Stimulated activated CD4-positive, alpha-beta T cell treated with anti-CD3 and anti-CD28 coated beads, Interleukin-15, amount 100 ng/mL, for 24 hours (primary cell): Measurements from ENCODE around the gene COL27A1.

ENCODE experiments used
- DNase-seq: peaks from one replicate; pipeline ENCODE4 v3.0.0-alpha.2; 2020

Gene COL27A1

DNA sequence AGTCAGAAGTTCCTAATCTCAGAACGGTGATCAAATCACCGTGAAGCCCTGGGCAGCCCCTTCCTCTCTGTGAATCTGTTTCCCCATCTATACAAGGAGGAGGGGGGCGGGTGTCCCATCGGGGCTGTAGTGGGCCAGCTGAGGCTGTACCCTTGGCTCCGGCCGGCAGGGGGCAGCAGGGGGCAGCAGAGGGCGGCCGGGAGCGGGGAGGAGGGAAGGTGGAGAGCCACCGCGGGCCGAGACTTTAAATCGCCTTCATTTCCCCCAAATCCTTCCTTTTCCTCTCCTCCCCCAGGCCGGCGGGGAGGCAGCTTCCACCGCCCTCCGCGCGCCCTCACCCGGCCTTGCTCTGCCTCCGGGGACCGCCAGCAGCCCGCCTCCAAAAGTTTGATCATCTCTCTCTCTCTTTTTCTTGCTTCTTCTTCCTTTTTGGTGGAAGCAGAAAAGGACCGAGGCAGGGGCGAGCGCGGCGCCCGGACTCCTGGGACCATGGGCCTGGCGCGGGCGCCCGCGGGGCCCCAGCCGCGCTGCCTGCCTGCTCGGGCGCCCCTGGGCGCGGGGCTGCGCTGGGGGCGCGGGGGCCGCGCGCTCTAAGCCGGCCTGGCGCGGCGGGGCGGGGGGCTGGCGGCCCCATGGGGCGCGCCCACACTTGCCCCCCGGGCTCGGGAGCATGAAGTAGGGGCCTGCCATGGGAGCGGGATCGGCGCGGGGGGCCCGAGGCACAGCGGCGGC lies at the start of gene COL27A1:
Gene COL27A1 (plus strand): TSS at position 275 of the 732 bp plus-strand sequence. CDS start 414 bp downstream, at position 689.
- DNase-seq: peak; percentile 90

DNA sequence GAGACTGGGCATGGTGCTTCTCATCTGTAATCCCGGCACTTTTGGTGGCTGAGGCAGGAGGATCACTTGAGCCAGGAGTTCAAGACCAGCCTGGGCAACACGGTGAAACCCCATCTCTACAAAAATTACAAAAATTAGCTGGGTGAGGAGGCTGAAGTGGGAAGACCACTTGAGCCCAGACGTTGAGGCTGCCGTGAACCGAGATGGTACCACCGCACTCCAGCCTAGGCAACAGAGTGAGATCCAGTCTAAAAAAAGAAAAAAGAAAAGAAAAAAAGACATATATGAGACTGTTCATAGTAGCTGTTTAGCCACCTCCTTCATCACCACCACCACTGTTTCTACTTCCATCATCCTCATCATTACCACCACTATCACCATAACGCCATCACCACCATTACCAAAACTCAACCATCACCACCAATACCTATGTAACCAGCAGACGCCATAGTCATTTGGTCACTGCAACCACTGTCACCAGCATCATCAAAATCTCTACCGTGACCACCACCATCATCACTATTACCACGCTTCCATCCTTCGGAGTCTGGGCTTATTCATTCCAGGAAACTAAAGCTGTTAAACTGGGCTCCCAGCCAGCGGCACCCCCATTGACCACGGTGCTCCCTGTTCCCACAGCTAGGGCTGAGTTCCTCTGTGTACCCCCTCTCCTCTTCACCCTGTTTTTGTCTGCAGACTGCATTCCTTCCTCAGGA lies 47.9 kb upstream of the COL27A1 start:
- no peak for DNase-seq

DNA sequence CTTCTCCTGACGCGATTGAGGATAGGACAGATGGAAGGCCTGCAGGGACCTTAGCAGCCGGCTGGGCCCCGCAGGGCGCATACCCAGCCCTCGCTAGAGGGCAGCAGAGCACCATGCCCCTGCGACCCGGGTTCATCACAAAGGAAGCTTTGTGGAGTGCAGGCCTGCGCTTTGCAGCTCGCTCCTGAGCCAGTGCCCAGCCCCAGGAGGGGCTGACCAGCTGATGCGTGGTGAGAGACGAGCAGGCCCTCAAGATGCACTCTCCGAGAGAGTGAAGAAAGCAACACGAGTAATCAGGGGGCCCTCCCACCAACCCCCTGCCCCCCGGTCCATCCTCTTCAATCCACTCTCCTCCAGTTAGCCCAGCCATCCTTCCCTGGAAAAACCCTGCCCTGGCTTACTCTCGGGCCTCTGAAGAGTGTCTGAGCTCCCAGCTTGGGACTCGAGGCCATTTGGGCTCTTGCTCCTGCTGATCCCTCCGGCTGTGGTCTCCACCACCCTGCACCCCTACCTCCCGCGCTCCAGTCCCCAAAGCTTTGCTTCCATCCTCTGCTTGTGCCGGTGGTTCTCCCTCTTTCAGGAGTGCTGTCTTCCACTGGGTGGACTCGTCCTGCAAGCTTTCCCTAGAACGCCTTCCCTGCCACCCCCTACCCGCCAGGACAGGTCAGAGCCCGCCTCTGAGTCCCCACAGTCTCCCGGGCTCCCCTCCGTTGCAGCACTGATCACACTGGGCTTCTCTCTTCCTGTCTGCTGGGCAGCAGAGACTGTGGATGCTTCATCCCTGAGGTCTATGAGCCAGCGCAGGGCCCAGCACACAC lies 47.1 kb upstream of the COL27A1 start:
- DNase-seq: peak; percentile 76

DNA sequence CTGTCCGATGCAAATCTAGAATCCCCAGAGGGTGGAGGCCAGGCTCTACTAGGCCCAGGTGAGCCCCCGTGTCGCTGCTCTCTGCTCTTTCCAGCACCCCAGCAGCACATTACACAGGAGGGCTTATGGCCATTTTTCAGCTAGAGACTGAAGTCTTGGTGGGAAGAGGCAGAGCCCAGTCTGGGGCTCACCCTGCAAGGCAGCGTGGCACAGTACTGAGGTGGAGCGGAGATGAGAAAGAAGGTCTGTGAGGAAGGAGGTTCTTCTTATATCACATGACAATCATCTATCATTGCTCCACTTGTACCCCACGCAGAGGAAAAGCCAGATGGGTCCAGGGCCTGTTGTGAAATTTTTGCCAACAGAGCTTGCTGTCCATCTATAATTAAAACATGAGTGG lies 46.2 kb upstream of the COL27A1 start:
- no peak for DNase-seq

DNA sequence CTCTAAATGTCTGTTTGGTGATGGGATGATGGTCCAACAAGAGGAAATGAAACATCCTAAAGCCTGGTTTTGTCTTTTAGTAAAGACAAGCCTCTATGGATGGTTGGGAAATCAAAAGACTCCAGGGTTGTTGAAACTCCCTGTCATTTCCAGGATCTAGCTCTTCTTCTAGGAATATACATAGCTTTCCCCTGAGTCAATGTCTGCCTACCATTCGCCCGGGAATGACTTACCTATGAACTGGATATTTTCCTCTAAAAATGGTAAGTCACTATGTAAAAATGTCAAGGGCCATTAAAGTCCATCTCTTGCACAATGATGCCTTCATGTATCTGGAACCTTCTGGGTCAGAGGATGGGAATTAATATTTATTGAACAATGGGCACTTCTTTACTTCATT lies 45.2 kb upstream of the COL27A1 start:
- no peak for DNase-seq

DNA sequence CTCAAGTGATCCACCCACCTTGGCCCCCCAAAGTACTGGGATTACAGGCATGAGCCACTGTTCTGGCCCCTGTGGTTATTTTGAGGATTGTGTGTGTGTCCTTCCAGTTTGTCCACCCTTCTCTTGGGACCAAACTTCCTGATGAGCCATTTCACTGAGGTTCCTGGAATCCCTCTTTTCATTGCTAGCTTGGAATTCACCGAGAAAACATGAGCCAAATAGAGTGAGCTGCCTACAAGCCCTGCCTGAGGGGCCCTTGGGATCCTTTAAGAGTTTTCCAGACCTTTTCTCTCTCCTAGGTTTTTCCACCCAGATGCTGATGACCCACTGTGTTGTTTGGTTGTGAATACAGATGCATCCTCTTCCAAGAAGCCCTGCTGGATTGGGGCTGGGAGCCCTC lies 43.0 kb upstream of the COL27A1 start:
- no peak for DNase-seq

DNA sequence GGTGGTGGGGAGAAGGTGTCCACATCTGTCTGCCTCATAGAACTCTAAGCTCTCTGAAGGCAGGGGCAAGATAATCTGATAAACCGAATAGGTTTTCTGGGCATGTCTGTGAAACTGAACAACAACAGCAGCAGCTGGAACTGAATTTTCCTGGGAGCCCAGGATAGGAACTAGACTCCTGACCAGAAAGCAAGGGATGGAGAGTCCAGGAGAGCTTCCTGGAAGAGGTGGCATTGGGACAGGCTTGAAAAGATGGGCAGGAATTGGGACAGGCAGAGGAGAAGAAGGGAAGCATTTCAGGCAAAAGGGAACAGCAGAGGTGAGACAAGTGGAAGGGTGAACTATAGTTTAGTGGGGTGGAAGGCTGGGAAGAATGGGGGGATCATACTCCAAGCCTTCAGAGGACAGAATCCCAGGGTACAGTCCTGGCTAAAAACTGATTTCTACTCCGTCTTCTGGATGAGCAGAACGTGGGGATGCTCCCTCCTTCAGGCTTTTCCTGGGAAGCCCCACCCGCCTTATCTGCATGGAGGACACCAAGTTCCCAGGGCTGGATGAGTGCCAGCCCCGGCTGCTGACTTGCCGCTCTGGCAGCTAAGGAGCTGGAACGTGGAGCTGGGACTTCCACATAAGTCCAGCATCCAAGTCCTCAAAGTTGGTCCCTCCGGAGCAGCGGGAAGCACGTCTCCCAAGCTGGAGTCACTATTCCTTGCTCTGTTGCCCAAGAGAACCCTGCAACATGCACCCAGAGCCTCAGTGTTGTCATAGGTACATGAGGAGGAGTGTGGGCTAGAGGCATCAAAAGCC lies 42.4 kb upstream of the COL27A1 start:
- DNase-seq: no peak

DNA sequence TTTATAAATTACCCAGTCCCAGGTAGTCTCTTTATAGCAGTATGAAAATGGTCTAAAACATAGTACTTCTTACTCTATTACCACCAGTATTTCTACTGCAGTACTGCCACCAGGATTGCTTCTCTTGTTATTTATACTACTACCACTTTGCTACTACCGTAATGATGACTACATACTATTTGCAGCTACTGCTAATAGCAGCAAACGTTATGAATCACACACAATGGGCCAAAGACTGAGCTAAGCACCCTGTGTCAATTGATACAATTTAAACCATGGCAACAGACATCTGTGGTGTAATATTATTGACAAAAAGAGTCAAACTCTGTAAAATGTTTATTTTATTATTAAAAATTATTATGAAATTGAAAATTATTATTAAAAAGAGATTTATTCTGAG lies 41.0 kb upstream of the COL27A1 start:
- DNase-seq: no peak

DNA sequence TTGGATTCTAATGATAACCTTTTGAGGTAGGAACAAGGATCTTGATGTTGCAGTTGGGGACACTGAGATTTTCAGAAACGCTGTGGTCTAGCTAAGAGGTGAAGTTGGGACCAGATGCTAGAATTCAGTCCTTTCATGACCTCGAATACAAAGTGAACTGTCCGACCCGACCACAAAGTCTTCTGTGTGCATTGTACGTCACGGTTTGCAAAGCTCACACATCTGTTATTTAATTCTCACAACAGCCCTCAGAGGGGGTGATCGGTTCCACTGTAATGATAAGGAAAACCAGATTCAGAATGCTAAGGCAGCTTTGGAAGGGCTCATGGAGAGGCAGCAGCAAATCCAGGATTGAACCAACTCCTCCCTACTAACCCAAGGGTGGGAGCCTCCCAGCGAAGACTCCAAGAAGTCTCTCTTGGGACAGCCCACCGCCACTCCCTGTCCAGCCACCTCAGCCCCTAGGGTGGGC lies 39.6 kb upstream of the COL27A1 start:
- no peak for DNase-seq

DNA sequence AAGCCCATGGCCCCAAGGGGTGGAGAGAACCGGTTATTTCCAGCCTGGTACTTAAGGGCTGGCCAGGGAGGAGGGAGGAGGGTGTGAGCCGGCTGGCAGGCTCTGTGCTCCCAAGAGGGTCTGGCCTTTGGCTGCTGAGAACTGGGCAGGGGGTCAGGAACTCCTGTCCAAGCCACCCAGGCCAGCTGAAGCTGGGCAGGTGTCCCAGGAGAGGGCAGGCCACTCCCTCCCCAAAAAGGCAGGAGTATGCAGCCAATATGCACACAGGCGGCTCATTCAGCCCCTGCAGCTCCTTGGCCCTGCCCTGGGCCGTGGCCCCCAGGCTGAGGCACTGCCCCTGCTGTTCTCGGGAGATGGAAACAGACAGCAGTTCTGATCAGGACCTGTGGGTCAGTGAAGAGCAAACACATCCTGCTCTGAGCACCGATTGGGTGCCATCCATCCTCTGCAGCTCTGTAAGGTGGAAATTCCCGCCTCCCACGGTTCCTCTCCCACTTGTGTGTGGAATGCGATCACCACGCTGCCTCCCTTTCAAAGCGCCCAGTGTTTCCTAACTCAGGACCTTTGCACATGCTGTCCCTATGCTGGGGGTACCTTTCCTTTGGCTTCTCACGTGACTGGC lies 39.1 kb upstream of the COL27A1 start:
- no peak for DNase-seq

DNA sequence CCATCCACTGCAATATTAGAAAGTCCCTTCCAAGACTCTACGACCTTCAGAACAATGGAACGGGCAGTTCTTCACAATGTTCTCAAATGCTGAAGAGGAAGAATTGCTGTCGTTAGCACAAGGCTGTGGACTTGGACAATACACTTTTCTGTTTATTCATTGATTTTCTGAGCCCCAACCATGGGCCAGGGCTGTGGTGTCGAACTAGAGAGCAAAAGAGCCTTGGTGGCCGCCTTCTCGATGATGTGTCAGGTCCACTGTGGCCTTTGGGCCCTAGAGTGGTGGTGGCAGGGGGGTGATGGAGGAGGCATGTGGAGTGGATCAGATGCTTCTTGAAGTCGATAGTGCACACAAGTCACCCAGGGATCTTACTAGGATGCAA lies 37.7 kb upstream of the COL27A1 start:
- DNase-seq: no peak

DNA sequence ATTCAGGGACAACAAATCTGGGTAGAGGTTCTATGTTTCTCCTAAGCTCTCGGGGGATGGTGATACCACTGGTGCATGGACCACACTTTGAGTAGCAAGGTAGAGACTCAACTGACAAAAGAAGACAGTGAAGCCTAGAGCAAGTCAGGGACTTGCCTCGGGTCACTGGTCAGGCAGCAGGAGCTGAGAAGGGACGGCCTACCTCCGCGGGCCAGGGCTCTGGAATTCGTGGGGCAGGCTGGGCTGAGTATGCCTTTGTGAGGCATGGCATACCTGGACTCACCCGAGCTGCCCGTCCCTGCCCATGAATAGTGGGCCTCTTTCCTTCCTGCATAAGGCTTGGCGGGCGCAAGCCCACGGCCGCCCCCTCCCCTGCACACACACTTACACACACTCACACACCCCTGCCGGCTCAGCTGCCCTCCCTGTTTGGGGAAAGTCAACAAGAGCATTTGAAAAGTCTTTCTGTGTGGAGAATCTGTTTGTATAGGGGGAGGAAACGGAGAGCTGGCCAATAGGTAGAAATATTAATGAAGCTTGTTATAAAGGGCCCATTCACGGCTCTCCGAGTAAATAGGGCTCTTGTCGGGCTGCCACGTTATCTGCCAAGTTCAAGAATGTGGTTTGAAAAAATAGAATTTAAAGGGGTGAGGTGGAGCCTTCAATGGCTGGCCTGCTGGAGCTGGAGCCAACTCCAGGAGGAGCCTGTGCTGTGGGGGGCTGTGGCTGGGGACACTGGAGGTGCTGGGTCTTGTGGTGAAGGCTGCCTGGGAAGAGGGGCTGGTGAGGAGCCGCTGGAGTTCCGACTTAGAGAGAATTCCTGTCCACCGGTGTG lies 37.1 kb upstream of the COL27A1 start:
- no peak for DNase-seq

DNA sequence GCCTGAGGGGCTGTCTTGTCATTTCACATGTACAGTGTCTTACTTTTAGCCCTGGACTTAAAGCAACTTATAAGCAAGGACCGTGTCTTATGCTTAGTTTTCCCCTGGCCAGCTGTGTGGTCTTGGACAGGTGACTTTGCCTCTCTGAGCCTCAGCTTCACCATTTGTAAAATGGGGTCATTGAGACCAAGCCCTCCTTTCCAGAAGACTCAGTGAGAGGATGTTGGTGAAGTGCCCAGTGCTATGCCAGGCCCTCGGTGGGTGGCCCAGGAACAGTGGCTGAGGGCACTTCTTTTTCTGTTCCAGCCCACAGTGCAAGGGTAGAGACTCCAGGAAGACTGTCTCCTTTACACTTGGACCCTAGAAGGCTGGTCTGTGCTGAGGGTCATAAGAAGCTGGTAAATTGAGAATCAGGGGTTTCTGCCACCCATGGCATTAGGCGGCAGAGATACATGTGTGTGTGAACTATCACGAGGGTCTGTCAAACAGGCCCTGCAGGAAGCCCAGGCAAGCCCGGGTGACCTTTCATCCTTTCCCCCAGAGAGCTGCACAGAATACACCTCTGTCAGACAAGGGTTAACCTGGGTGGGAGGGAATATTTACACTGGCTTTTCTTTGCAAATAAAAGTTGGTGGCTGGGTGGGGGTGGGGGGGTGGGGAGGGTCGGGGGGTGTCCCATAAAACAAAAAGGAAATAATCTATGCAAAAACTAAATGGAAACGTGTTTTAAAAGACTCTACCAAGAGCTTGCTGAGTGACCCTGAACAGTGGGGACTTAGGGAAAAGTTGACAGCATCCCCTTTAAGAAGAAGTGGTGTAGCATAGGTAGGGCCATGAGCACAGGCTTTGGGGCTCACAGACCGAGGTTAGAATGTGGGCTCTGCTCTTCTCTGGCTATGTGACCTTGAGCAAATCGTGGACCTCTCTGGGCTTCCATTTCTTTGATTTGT lies 35.8 kb upstream of the COL27A1 start:
- no peak for DNase-seq

DNA sequence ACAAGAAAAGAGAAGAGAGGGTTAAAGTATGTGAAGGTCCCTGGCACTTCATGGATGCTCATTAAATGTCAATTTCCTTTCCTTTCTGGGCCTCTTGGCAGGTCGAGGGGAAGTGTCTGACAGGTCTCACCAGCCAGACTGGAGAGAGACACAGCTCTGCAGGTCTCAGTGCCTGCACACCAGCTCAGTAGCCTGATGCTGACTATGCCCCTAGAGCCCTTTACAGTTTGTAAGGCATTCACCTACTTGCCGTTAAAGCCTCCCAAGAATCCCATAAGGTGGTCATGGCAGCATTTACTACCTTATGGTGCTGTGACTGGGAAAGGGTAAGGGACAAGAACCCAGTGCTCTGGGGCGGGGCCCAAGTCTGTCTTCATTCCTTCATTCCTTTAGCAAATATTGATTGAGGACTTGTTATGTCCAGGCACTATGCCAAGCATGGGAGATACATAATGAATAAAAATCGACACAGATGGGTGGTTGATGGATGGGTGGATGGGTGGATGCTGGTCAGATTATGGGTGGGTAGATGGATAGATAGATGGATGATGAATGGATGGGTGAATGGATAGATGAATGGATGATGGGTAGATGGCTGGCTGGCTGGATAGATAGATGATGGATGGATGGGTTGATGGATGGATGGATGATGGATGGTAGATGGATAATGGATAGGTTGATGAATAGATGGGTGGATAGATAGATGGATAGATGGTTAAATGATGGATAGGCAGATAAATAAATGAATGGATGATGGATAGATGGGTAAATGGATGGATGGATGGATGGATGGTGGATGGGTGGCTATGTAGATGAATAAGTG lies 34.9 kb upstream of the COL27A1 start:
- DNase-seq: no peak

DNA sequence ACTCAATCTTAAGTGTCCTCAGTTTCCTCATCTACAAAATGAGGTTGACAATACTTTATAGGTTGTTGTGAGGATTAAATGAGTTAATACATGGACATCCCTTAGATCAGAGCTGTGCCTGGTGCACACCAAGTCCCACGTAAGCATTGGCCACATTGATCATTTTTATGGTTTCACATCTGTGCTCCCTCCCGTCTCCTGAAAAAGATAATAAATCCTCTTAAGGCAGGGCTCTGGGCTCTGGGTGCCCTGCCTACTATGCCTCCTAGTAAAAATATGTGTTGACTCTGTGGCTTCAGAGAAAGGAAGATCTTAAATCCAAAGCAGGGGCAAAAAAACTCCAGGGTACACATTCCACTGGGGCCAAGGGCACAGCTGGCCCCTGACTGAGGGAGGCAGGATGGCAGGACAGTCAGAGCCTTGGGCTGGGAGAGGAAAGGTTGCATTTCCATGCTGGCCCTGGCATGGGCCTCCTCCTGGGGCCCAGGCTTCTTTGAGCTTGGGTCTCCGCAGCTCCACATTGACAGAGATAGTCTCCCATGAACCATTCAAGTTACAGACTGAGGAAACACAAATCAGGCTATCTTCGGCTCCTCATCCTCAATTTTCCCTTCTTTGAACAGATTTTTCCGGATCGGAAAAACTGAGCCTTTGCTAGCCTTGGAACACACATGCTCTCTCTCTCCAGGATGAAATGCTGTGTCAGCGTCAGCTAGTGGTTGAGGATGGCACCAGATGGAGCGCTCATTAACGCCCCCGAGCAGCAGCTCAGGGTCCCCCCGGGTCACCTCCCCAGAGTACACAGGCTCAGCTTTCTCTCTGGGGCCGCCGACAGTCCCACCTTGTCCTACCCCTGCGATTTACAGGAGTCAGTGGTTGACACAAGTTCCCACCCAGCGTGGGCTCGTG lies 33.9 kb upstream of the COL27A1 start:
- no peak for DNase-seq

DNA sequence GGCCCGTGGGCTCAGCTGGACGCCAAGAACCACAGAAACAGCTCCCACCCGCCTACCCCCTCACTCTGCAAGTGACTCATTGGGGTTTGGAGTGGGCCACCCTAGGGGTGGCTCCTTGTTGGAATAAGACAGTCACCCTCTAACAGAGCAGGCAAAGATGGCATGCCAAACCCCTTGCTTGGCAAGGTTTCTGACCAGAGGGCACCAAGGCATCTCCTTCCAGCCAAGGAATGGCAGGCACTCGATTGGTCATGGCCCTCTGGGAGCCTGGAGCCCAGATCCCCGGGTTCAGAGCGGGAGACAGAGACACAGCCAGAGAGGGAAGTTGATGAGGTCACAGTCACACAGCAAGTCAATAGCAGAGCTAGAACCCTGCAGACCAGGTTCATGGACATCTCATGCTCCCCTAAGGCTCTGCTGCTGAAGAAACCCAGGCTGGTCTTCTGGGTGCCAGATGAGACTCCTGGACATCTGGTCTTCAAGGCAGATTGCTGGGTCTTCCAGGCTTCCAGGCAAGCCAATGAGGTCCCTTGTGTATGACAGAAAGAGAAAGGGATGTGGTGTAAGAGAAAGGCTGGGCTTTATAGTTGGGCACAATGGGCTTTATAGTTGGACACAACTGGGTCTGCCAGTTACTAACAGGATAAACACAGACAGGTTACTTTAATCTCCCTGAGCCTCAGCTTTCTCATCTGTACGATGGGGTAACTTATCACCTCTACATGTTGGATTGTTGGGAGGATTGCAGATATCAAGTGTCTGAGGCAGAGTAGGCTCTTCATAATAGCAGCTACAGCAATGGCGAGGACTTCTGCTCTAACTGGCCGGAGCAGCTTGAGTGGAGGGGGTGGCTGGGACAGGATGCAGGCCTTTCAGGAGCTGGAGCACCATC lies 33.0 kb upstream of the COL27A1 start:
- DNase-seq: no peak
